AG08395 (cell line): ENCODE results near the gene RGS3.
"Not testable (repeated sequence)": the region's sequence is repeated elsewhere in the genome, so short reads cannot be mapped to it uniquely, and the experiment has no call there.

Experiments
- DNase-seq: peaks from one replicate; pipeline ENCODE4 v3.0.0; 2012; ENCODE audit warnings: mixed read lengths, low spot score

RGS3 gene

DNA sequence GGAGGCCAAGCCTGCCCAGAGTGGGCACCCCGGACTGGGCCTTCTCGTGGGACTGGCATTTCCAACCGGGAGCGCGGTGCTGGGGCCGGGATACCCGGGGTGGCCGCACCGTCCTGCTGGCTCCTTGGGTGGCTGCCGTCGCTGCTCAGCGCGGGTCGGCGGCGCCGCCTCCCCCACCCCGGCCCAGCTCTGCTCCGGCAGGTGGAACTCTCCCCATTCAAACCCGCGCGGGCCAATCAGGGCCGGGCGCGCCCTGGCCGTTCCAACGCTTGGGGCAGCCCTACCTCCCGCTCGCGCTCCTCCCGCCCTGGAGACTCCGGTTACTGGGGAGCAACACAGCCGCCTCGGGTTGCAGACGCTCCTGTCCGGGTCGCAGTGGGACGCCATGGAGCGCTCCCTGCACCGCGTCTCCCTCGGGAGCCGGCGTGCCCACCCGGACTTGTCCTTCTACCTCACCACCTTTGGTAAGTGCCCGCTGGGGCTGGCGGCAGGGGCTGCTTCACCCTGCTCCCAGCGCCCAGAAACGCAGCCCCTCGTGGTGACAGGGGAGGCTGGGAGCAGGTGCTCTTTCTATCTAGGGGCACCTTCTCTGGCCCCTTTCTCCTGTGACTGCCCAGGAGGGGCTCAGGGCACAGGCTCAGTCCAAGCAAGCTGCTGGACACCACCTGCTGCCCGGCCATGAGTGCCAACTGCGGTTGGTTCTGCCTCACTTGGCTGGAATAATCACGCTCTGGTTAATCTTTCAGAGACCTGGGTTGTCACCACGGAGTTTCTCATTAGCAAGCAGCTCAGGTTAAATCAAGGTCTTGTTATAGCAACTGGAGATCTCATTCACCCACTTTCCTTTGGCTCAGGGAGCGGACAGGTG, at the start of gene RGS3:
TSS of gene RGS3 (plus strand) at position 310 of the 868 bp plus-strand sequence. CDS start at position 386, 76 bp downstream.
- no peak for DNase-seq

DNA sequence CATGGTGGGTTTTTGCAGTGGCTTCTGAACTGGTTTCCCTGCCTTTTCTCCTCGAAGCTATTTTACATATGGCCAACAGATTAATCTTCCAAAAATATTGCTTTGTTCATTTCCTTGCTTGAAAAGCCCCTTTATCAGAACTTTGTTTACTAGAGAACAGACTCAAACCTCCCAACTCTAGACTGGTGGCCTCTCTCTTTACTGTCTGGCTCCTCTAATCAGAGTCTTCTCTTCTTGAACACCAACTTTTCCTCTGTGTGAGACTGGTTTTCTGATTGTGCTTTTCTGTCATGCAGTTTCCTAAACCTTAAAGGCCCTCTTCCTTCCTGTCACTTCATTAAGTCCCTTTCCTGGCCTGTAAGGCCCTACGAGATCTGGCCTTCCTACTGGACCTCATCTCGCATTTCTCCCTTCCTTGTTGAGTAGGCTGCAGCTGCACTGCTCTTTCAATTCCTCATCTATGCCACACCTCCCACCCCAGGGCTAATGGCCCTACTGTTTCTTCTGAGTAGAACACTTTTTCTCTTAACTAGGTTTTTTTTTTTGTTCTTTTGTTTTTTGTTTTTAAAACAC, 47.3 kb upstream of the RGS3 start:
- DNase-seq = no peak

DNA sequence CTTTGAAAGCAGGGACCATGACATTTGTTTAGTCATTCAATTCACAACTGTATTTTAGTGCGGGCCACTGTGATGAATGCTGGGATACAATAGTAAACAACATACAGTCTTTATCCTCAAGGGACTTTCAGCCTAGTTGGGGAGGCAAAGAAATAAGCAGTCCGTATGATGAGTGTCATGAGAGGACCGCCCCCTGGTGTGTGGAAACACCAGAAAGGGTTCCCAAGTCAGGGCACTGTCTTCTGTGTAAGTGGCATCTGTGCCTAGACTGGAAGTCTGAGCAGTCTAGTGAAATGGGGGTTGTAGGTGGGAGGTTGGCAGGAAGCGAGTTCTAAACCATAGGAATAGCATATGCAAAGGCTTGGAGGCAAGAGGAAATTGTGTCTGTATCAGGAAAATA, 46.2 kb upstream of the RGS3 start:
- no peak for DNase-seq

GRCh38 chr9:113421726-113422125, 41.8 kb upstream of the RGS3 start:
- no peak for DNase-seq

DNA sequence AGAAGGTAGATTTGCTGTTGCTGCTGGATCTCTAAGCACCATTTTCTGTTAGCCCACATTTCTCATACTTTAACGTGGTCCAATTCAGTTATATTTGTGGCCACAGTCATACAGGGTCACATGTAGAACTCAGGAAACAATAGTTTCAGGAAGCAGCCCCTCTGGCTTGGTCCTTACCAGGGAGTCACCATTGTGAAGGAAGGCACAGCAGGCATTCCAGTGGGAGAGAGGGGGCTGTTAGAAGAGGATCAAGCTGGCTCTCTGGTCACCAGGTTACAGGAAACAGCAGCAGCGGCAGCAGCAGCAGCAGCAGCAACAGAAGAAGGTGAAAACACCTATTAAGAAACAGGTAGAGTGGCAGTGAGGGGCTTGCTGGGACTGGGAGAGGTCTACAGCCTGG, 38.5 kb upstream of the RGS3 start:
- no peak for DNase-seq

- no peak for DNase-seq
These were observed 36.8 kb upstream of the RGS3 start for GRCh38 chr9:113426701-113427100.

- peak; percentile 32 for DNase-seq
These were observed 35.9 kb upstream of the RGS3 start for GRCh38 chr9:113427629-113428028.

GRCh38 chr9:113428062-113428615, 35.4 kb upstream of the RGS3 start:
- no peak for DNase-seq

- no peak for DNase-seq
These were observed 32.3 kb upstream of the RGS3 start for GRCh38 chr9:113431191-113431590.

GRCh38 chr9:113436728-113437515, 26.6 kb upstream of the RGS3 start:
- DNase-seq = peak; percentile 20

GRCh38 chr9:113437716-113438115, 25.8 kb upstream of the RGS3 start:
- not testable (repeated sequence) for DNase-seq

DNA sequence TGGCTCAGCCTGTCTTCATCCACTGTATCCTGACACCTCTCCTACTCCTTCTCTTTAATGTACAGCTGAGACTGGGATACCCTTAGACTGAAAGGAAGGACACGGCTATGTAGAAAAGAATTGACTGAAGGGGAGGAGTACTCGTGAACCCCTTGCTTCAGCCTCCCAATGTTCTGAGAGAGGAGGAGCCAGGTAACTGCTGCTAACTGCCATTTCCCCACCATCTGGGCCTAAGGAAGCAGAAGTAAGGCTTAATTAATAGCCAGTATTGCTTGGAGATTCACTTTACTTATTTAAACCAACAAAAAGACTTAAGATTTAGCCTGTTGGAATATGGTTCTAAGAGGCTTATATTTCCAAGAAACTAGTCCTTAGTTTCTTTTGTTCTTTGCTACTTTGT, 18.8 kb upstream of the RGS3 start:
- DNase-seq = no peak

GRCh38 chr9:113446323-113446740, 17.2 kb upstream of the RGS3 start:
- peak; percentile 74 for DNase-seq

DNA sequence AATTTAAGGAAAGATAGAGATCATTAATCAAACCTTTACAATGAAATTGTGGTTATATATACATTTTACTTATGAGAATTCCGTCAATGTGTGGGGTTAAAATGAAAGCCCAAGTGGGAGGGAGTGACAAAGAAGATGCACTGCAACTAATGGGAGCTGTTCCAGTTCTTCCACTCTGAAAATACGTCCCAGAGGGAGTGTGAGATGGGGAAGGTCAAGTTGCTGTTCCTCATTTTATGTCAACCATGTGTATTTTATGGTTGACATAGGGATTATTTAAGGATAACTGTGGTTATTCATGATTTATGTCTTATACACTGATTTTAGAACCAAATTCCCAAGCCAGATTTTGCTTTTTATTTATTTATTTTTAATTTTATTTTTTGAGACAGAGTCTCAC, 14.2 kb upstream of the RGS3 start:
- DNase-seq = no peak

DNA sequence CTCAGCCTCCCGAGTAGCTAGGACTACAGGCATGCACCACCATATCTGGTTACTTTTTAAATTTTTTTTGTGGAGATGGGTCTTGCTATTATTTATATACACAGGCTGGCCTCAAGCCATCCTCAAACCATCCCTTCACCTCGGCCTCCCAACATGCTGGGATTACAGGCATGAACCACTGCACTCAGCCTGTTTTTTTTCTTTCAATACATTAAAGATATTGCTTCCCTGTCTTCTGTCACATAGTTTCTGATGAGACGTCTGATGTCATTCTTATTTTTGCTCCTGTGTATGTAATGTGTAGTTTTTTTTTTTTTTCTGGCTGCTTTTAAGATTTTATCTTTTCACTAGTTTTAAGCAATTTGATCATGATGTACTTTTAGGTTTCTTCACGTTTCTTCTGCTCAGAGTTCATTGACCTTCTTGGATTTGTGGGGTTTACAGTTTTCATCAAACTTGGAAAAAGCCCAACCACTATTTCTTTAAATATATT, 11.4 kb upstream of the RGS3 start:
- no peak for DNase-seq

DNA sequence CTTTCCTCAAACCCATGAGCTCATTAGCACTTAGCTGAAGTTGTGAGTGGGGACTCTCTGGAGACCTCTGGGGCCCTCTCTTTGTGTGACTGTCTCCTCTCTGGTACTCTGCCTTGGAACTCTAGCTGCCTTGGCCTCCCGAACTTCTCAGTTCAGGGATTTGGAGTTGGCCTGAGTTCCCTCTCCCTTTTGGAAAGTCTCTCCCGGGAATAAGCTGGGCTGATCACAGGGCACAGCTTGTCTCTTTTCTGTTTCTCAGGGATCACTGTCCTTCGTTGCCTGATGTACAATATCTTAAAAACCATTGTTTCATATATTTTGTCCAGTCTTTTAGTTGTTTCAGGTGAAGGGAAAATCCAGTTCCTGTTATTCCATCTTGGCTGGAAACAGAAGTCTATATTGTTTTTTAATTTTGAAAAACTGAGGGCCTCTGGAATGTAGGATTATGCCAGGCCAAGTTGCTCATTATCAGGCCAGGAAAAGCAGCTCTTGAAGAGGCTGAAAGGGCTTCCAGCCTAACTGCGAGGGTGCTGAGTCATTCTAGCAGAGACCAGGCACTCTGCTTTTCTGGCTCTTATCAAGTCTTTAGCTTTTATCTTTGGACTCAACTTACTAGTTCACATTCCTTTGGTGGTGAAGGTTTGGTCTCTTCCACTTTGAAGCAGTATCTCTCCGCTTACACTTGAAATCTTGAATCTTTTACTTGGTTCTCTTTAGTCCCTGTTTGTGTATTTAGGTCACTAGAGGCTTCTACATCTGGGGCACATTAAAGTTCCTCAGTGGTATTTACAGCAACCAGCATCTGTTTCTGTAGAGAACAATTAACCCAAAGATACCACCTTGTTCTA, 8.4 kb upstream of the RGS3 start:
- DNase-seq = peak; percentile 86

- peak; percentile 45 for DNase-seq
These were observed 7.3 kb upstream of the RGS3 start for GRCh38 chr9:113456235-113456634.

DNA sequence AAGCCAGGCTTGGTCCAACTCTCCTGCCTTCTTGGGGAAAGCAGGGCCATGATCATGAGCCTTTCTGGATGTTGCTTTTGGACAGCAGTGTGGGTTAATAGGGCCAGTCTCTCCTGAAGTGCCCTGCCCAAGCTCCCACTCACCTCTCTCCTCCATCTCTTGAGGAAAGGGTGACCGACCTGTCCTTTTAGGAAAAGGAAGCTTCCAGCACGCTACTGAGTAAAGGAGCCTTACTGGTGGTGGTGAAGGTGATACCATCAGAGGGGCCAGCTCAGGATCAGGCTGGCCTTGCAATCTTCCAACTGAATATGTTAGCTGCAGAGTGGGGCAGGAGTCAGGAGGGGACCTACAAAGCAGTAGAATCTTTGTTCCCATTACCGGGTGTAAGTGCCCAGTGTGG, 2.2 kb upstream of the RGS3 start:
- no peak for DNase-seq

GRCh38 chr9:113461943-113462342, 1.6 kb upstream of the RGS3 start:
- no peak for DNase-seq

GRCh38 chr9:113462781-113463286, 693 bp upstream of the RGS3 start:
- peak; percentile 10 for DNase-seq

- DNase-seq = no peak
These were observed 746 bp downstream of the RGS3 start for GRCh38 chr9:113464286-113464660.
